Upper lobe of left lung (tissue), 4 donors: ENCODE data around the gene KLRC2.
"Not testable (repeated sequence)": the region's sequence is repeated elsewhere in the genome, so short reads cannot be mapped to it uniquely, and the experiment has no call there.

Experiments
- EP300 ChIP-seq, 4 donors: sonication (generic); formaldehyde crosslinking; IDR thresholded peaks; one replicate each; pipeline ENCODE4 v1.5.1; 2017; ENCODE audit warnings: antibody characterized with exemption in 4 of 4, control low read depth in 2 of 4
- POLR2A ChIP-seq, 4 donors: fragments of 450-650 bp; IDR thresholded peaks; one replicate each; pipeline ENCODE4 v1.5.1; 2016 to 2017; ENCODE audit warnings: antibody characterized with exemption in 4 of 4, mild to moderate bottlenecking in 2 of 4
- POLR2AphosphoS5 ChIP-seq, 2 donors: sonication (generic); formaldehyde crosslinking; IDR thresholded peaks; one replicate each; pipeline ENCODE4 v1.5.1; 2017; ENCODE audit warnings: antibody characterized with exemption in 2 of 2
- TF ChIP-seq, protein P1 (sequence below), 6 experiments: fragments of 450-650 bp in 4 of 6; fragments of 200-600 bp in 2 of 6; sonication (generic) in 2 of 6; IDR thresholded peaks; one replicate each; pipeline ENCODE4 v1.5.1; 2016 to 2019; ENCODE audit warnings: antibody characterized with exemption in 6 of 6

DNA sequence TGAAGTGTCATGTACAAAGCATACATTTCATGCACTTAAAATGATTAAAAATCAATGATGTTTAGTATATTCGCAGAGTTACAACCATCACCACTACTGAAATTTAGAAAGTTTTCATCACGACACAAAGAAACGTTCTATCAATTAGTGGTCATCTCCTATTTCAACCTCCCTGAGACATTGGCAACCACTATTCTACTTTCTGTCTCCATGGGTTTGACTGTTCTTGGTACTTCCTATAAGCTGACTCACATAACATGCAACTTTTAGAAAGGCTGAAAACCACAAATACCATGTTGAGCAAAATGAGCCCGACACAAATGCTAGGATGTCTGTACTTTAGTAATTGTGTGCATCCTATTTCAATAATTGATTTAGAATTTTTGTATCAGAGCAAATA lies 5.2 kb downstream of the KLRC2 start:
- TF ChIP-seq, protein P1, sequence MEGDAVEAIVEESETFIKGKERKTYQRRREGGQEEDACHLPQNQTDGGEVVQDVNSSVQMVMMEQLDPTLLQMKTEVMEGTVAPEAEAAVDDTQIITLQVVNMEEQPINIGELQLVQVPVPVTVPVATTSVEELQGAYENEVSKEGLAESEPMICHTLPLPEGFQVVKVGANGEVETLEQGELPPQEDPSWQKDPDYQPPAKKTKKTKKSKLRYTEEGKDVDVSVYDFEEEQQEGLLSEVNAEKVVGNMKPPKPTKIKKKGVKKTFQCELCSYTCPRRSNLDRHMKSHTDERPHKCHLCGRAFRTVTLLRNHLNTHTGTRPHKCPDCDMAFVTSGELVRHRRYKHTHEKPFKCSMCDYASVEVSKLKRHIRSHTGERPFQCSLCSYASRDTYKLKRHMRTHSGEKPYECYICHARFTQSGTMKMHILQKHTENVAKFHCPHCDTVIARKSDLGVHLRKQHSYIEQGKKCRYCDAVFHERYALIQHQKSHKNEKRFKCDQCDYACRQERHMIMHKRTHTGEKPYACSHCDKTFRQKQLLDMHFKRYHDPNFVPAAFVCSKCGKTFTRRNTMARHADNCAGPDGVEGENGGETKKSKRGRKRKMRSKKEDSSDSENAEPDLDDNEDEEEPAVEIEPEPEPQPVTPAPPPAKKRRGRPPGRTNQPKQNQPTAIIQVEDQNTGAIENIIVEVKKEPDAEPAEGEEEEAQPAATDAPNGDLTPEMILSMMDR (IDR thresholded peaks at IDR 0.05) = not testable (repeated sequence)
- TF ChIP-seq POLR2A, EP300, POLR2AphosphoS5 (IDR thresholded peaks at IDR 0.05): not testable (repeated sequence)
